Hypothalamus (tissue), 51 donors: Measurements from ENCODE around the gene SEMA4G.

Source experiments
- DNase-seq, 51 donors: peaks; one replicate each; lab custom pipeline; 2025; lab: John Stamatoyannopoulos, UW

Gene SEMA4G

GRCh38 chr10:100969187-100970075 is at the start of gene SEMA4G:
Gene SEMA4G, plus strand, starts transcription at chr10:100969504. Its CDS starts 3,409 bp downstream, at chr10:100972913.
- peak in 21 of 51 donors; percentile 18 to 65 (median 34) for DNase-seq

GRCh38 chr10:100923580-100923979 is 45.7 kb upstream of the SEMA4G start:
- DNase-seq: no peak

- DNase-seq: no peak
Measured at GRCh38 chr10:100927266-100927665, 42.0 kb upstream of the SEMA4G start.

- no peak for DNase-seq
Measured at GRCh38 chr10:100928039-100928438, 41.3 kb upstream of the SEMA4G start.

GRCh38 chr10:100930368-100930767 is 38.9 kb upstream of the SEMA4G start:
- DNase-seq: peak in 1 of 51 donors; percentile 14

GRCh38 chr10:100934084-100934659 is 35.1 kb upstream of the SEMA4G start:
- no peak for DNase-seq

- no peak for DNase-seq
Measured at GRCh38 chr10:100939763-100940344, 29.4 kb upstream of the SEMA4G start.

- no peak for DNase-seq
Measured at GRCh38 chr10:100942229-100942628, 27.1 kb upstream of the SEMA4G start.

GRCh38 chr10:100943508-100943907 is 25.8 kb upstream of the SEMA4G start:
- no peak for DNase-seq

- no peak for DNase-seq
Measured at GRCh38 chr10:100945754-100946153, 23.6 kb upstream of the SEMA4G start.

GRCh38 chr10:100948916-100949315 is 20.4 kb upstream of the SEMA4G start:
- DNase-seq: no peak

GRCh38 chr10:100960251-100960650 is 9.1 kb upstream of the SEMA4G start:
- no peak for DNase-seq

GRCh38 chr10:100962351-100963080 is 6.8 kb upstream of the SEMA4G start:
- DNase-seq: no peak

GRCh38 chr10:100963826-100964225 is 5.5 kb upstream of the SEMA4G start:
- DNase-seq: no peak

- DNase-seq: no peak
Measured at GRCh38 chr10:100965820-100966219, 3.5 kb upstream of the SEMA4G start.

GRCh38 chr10:100966887-100967286 is 2.4 kb upstream of the SEMA4G start:
- DNase-seq: no peak

GRCh38 chr10:100967332-100967731 is 2.0 kb upstream of the SEMA4G start:
- no peak for DNase-seq

GRCh38 chr10:100968062-100968736 is 1.1 kb upstream of the SEMA4G start:
- peak in 1 of 51 donors; percentile 19 for DNase-seq

GRCh38 chr10:100968863-100969186 is 479 bp upstream of the SEMA4G start:
- DNase-seq: peak in 1 of 51 donors; percentile 62

GRCh38 chr10:100970076-100970913 is 991 bp downstream of the SEMA4G start:
- DNase-seq: peak in 4 of 51 donors; percentile 5 to 21 (median 12)
